ENCODE results near the gene CLDN12. TPM values are rescaled to one million over a fixed set of nuclear protein-coding genes. Genes with fewer than 3 reads are reported as not detected.

The CLDN12 gene
- total and polyA plus RNA-seq, 5 donors from 2014 or later: 0.44 to 2.9 (median 0.63) TPM; not detected in 1

DNA sequence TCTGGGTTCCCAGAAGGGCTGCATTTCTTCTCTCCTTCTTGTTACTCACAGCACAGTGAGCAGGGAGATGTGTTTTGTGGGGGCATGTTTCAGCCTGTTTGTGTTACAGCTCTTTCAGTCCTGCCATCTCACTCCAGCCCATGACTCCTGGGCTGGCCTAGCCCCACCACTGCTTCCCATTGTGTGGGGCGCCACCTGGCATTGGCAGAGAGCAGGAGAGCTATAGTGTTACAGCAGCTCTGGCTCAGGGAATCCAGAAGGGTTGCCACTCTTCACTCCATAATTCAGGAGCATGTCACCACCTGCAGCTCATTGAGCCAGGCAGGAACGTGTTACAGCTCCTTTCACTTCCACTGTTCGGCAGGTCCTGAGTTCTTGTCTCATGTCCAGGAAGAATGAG, 30.0 kb downstream of the CLDN12 start:
- no peak overlapping the region for H3K4me3 ChIP-seq (ENCODE audit: low read depth, low read length)
- H3K4me1 Mint-ChIP-seq: no peaks in the 10 kb centered on the region
- H3K27me3 ChIP-seq (ENCODE audit: control insufficient read depth, insufficient read depth, low read length): no peaks in the 10 kb centered on the region
- H3K27ac ChIP-seq (ENCODE audit: insufficient read depth, low read length, poor library complexity, severe bottlenecking): no peak overlapping the region
- H3K27me3 Mint-ChIP-seq: no peaks in the 10 kb centered on the region
- no peak for DNase-seq
- H3K36me3 ChIP-seq (ENCODE audit: control insufficient read depth, insufficient read depth, low read length): no peaks in the 10 kb centered on the region
- no peak overlapping the region for H3K4me3 Mint-ChIP-seq
- H3K27ac Mint-ChIP-seq: no peak overlapping the region
- no peak for ATAC-seq (ENCODE audit: low read depth in 2 of 2)
- peaks cover 0 to 11% of the 10 kb centered on the region in 2 experiments for H3K9me3 ChIP-seq (ENCODE audit: control insufficient read depth in 2 of 2, low read length in 2 of 2)
- H3K9me3 Mint-ChIP-seq: peaks cover 0 to 6% (median 3%) of the 10 kb centered on the region in 7 donors
- H3K4me1 ChIP-seq (ENCODE audit: control insufficient read depth, insufficient read depth, low read length, poor library complexity, severe bottlenecking): no peaks in the 10 kb centered on the region
- no peaks in the 10 kb centered on the region for H3K36me3 Mint-ChIP-seq

DNA sequence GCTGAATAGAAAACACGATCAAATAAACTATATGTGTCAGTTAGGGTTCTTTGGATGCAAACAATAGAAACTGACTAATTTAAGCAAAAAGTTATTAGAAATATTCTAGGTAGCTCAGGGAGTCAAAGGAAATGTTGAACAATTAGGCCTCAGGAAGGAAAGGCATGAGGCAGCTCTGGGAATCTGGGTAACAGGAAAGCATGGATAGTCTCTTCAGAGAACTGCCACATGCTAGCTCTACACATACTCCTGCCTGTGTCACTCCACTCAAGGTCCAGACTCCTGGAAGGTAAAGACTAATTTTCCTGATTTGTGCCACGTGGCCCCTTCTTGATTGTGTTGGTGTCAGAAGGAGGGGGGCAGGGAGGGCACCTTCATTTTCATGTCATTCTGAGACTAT, 42.4 kb downstream of the CLDN12 start:
- Mint-ChIP-seq H3K36me3 (no peaks in the 10 kb centered on the region), H3K4me1 (peaks cover 0 to 4% (median 0%) of the 10 kb centered on the region in 4 donors), H3K27ac (no peak overlapping the region), H3K9me3 (no peaks in the 10 kb centered on the region), H3K27me3 (peaks cover 5% of the 10 kb centered on the region), H3K4me3 (no peak overlapping the region)
- DNase-seq: no peak
- ATAC-seq (ENCODE audit: low read depth in 2 of 2): no peak
- no peak overlapping the region for H3K4me3 ChIP-seq (ENCODE audit: low read depth, low read length)
- H3K27me3 ChIP-seq (ENCODE audit: control insufficient read depth, insufficient read depth, low read length): no peaks in the 10 kb centered on the region
- H3K4me1 ChIP-seq (ENCODE audit: control insufficient read depth, insufficient read depth, low read length, poor library complexity, severe bottlenecking): no peaks in the 10 kb centered on the region
- no peaks in the 10 kb centered on the region for H3K9me3 ChIP-seq (ENCODE audit: control insufficient read depth in 2 of 2, low read length in 2 of 2)
- H3K27ac ChIP-seq (ENCODE audit: insufficient read depth, low read length, poor library complexity, severe bottlenecking): no peak overlapping the region
- H3K36me3 ChIP-seq (ENCODE audit: control insufficient read depth, insufficient read depth, low read length): no peaks in the 10 kb centered on the region

DNA sequence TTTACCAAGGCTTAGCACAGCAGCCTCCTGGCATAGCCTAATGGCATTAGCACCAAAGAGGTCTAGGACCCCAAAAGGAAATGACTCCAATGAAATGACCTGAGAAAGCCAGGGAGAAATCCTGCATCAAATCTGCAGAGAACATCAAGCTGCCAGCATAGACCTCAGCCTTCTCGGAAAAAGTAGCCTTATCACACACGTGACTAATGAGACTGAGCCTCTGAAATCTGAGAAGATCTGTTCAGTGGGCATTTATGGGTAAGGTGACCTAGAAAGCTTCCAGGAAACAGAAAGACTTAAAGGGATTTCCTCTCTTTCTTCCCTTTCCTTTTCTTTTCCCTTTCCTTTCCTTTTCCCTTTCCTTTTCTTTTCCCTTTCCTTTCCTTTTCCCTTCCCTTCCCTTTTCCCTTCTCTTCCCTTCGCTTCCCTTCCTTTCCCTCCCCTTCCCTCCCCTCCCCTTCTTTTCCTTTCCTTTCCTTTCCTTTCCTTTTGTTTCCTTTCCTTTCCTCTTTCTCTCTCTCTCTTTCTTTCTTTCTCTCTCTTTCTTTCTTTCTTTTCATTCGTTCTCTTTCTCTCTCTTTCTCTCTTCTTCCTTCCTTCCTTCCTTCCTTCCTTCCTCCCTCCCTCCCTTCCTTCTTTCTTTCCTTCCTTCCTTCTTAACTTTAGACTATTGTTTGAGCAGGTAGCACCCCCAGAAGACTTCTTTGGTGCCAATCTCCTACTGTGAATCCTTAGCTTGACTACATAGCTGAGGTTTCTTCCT, 43.1 kb downstream of the CLDN12 start:
- Mint-ChIP-seq H3K27me3 (peaks cover 5% of the 10 kb centered on the region), H3K36me3 (no peaks in the 10 kb centered on the region), H3K4me3 (no peak overlapping the region), H3K27ac (no peak overlapping the region), H3K9me3 (no peaks in the 10 kb centered on the region), H3K4me1 (peaks cover 0 to 4% (median 0%) of the 10 kb centered on the region in 4 donors)
- H3K4me3 ChIP-seq (ENCODE audit: low read depth, low read length): no peak overlapping the region
- no peaks in the 10 kb centered on the region for H3K27me3 ChIP-seq (ENCODE audit: control insufficient read depth, insufficient read depth, low read length)
- H3K27ac ChIP-seq (ENCODE audit: insufficient read depth, low read length, poor library complexity, severe bottlenecking): no peak overlapping the region
- DNase-seq (no peak), ATAC-seq (ENCODE audit: low read depth in 2 of 2) (no peak)
- no peaks in the 10 kb centered on the region for H3K9me3 ChIP-seq (ENCODE audit: control insufficient read depth in 2 of 2, low read length in 2 of 2)
- H3K36me3 ChIP-seq (ENCODE audit: control insufficient read depth, insufficient read depth, low read length): no peaks in the 10 kb centered on the region
- no peaks in the 10 kb centered on the region for H3K4me1 ChIP-seq (ENCODE audit: control insufficient read depth, insufficient read depth, low read length, poor library complexity, severe bottlenecking)

DNA sequence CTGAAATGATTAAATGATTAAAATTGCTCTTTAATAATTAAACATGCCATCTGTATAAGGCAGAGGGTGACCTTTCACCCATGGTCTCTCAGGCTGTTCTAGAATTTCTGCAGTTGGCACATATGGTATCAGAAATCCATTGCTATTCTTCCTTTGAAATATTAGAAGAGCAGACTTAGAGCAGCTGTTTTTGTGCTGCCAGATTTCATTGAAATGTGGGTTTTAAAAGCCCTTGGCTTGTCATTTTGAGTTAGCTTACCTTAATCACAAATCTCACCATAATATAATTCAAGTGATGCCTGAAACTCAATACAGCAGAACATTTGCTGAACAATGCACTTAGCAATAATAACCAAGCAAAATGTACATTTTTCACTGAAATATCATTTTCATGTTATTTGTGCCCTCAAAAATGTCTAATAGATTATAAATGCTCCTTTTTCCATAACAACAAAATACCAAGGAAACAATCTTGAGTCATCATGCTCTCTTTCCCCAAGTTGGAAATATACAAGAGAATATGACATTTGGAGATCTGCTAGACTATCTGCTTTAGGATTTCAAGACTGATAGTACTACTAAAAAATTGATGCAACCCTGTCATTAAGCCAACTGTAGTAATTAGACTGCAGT, 50.1 kb downstream of the CLDN12 start:
- no peaks in the 10 kb centered on the region for H3K4me1 ChIP-seq (ENCODE audit: control insufficient read depth, insufficient read depth, low read length, poor library complexity, severe bottlenecking)
- Mint-ChIP-seq H3K27me3 (peaks cover 4% of the 10 kb centered on the region), H3K4me3 (no peak overlapping the region), H3K4me1 (peaks cover 4 to 6% (median 4%) of the 10 kb centered on the region in 4 donors), H3K9me3 (peaks cover 0 to 4% (median 0%) of the 10 kb centered on the region in 7 donors), H3K27ac (no peak overlapping the region), H3K36me3 (no peaks in the 10 kb centered on the region)
- no peaks in the 10 kb centered on the region for H3K36me3 ChIP-seq (ENCODE audit: control insufficient read depth, insufficient read depth, low read length)
- no peak for ATAC-seq (ENCODE audit: low read depth in 2 of 2)
- no peaks in the 10 kb centered on the region for H3K27me3 ChIP-seq (ENCODE audit: control insufficient read depth, insufficient read depth, low read length)
- no peak overlapping the region for H3K27ac ChIP-seq (ENCODE audit: insufficient read depth, low read length, poor library complexity, severe bottlenecking)
- DNase-seq: no peak
- H3K9me3 ChIP-seq (ENCODE audit: control insufficient read depth in 2 of 2, low read length in 2 of 2): no peaks in the 10 kb centered on the region
- H3K4me3 ChIP-seq (ENCODE audit: low read depth, low read length): no peak overlapping the region

DNA sequence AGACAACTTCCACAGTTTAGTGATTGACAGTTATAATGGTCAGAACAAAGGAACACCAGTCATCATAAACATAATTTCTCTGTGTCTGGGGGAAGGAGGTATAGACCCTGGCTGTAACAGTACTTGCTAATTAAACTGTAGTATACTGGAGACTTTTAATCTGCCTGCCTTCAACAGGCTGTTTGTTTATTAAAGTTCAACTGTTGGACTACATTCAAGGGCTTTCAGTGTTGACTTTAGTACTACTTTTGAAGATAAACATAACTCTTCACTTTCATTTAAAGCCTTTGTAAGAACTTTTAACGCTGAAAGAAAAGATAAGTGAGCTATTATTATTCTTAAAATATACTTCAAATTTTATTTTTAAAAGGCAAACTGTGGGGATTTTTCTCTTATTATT, 50.7 kb downstream of the CLDN12 start:
- H3K4me3 Mint-ChIP-seq: no peak overlapping the region
- H3K36me3 Mint-ChIP-seq: no peaks in the 10 kb centered on the region
- peaks cover 1 to 6% (median 4%) of the 10 kb centered on the region in 4 donors for H3K4me1 Mint-ChIP-seq
- DNase-seq (no peak), ATAC-seq (ENCODE audit: low read depth in 2 of 2) (no peak)
- no peaks in the 10 kb centered on the region for H3K36me3 ChIP-seq (ENCODE audit: control insufficient read depth, insufficient read depth, low read length)
- H3K27me3 ChIP-seq (ENCODE audit: control insufficient read depth, insufficient read depth, low read length): no peaks in the 10 kb centered on the region
- H3K4me1 ChIP-seq (ENCODE audit: control insufficient read depth, insufficient read depth, low read length, poor library complexity, severe bottlenecking): no peaks in the 10 kb centered on the region
- no peaks in the 10 kb centered on the region for H3K9me3 ChIP-seq (ENCODE audit: control insufficient read depth in 2 of 2, low read length in 2 of 2)
- no peak overlapping the region for H3K27ac Mint-ChIP-seq
- H3K27me3 Mint-ChIP-seq: peaks cover 4% of the 10 kb centered on the region
- H3K4me3 ChIP-seq (ENCODE audit: low read depth, low read length): no peak overlapping the region
- H3K27ac ChIP-seq (ENCODE audit: insufficient read depth, low read length, poor library complexity, severe bottlenecking): no peak overlapping the region
- peaks cover 0 to 4% (median 0%) of the 10 kb centered on the region in 7 donors for H3K9me3 Mint-ChIP-seq

DNA sequence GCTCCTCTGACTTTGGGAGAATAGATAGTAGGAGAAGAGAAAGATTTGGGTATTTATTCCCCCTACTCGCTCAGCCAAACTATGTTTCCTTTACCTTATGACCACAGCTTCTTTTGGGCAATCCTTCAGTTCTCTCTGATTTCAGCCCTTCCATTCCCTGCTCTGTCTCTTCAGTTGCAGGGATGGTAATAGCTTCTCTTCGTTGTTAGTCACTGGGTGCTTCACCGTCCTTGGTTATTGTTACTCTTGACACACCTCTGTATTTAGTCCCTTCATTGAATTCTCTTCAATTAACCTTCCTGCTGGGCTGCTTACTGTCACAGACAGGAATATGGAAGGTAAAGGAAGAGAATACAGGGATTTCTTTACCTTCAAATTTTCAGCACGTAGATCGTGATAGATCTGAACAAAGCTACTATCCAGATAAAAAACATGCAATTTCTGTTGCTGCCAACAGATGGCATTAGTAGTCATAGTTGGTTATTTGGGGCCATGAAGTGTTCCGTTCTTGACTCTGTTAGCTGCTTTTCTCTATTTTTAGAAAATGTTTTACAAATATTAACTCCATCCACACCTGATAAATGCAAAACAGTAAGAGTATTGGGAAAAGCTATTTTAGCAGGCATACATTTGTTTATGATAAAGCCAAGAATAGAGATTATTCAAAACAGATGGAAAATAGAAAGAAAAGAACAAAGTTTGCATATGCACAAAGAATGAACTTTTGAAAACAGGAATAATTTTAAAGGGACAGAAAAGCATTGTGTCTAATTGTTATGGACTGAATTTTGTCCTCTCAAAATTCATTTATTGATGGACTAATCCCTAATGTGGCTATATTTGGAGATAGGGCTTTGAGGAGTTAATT, 52.1 kb downstream of the CLDN12 start:
- H3K36me3 ChIP-seq (ENCODE audit: control insufficient read depth, insufficient read depth, low read length): no peaks in the 10 kb centered on the region
- no peaks in the 10 kb centered on the region for H3K36me3 Mint-ChIP-seq
- H3K4me3 Mint-ChIP-seq: peak overlapping the region in 1 of 4 donors; percentile 9
- H3K27ac ChIP-seq (ENCODE audit: insufficient read depth, low read length, poor library complexity, severe bottlenecking): no peak overlapping the region
- ATAC-seq (ENCODE audit: low read depth in 2 of 2) (peak; percentile 69 to 70), DNase-seq (peak in 2 of 3 donors; percentile 26 to 28)
- no peaks in the 10 kb centered on the region for H3K9me3 ChIP-seq (ENCODE audit: control insufficient read depth in 2 of 2, low read length in 2 of 2)
- H3K27ac Mint-ChIP-seq: no peak overlapping the region
- H3K4me3 ChIP-seq (ENCODE audit: low read depth, low read length): peak overlapping the region; percentile 26
- peaks cover 0 to 6% (median 4%) of the 10 kb centered on the region in 4 donors for H3K4me1 Mint-ChIP-seq
- H3K27me3 Mint-ChIP-seq: peaks cover 4% of the 10 kb centered on the region
- H3K4me1 ChIP-seq (ENCODE audit: control insufficient read depth, insufficient read depth, low read length, poor library complexity, severe bottlenecking): no peaks in the 10 kb centered on the region
- peaks cover 0 to 4% (median 0%) of the 10 kb centered on the region in 7 donors for H3K9me3 Mint-ChIP-seq
- no peaks in the 10 kb centered on the region for H3K27me3 ChIP-seq (ENCODE audit: control insufficient read depth, insufficient read depth, low read length)

DNA sequence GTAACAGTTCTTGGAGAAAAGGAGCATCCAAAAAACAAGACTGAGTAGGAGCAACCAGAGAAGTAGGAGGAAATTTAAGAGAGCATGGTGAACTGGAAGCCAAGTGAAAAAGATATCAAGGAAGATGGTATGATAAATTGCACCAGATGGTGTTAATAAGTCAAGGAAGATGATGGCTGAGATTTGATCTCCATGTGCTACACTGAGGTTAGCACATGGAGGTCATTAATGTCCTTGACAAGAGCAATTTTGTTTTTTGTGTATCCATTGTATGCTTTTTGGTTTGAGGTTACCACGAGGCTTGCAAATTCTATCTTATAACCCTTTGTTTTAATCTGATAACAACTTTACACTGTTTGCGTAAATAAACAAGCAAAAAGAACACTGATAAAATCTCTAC, 54.8 kb downstream of the CLDN12 start:
- Mint-ChIP-seq H3K4me1 (peaks cover under 1 to 7% (median 5%) of the 10 kb centered on the region in 4 donors), H3K36me3 (no peaks in the 10 kb centered on the region), H3K9me3 (peaks cover 0 to 6% (median 0%) of the 10 kb centered on the region in 7 donors), H3K4me3 (no peak overlapping the region), H3K27ac (no peak overlapping the region), H3K27me3 (peaks cover 4% of the 10 kb centered on the region)
- Histone ChIP-seq H3K27ac (ENCODE audit: insufficient read depth, low read length, poor library complexity, severe bottlenecking) (no peak overlapping the region), H3K36me3 (ENCODE audit: control insufficient read depth, insufficient read depth, low read length) (no peaks in the 10 kb centered on the region), H3K4me1 (ENCODE audit: control insufficient read depth, insufficient read depth, low read length, poor library complexity, severe bottlenecking) (no peaks in the 10 kb centered on the region), H3K27me3 (ENCODE audit: control insufficient read depth, insufficient read depth, low read length) (no peaks in the 10 kb centered on the region), H3K4me3 (ENCODE audit: low read depth, low read length) (no peak overlapping the region), H3K9me3 (ENCODE audit: control insufficient read depth in 2 of 2, low read length in 2 of 2) (no peaks in the 10 kb centered on the region)
- no peak for DNase-seq
- no peak for ATAC-seq (ENCODE audit: low read depth in 2 of 2)
